GM23338 (cell line): Measurements from ENCODE around the gene DDX25. TPM values are rescaled to one million over a fixed set of nuclear protein-coding genes. Genes with fewer than 3 reads are reported as not detected.

Experiments
- ATAC-seq: fragments of 200-7000 bp; cut with Tn5 transposase; 3 replicates; pipeline ENCODE4 v1.9.1; 2020
- DNase-seq: peaks from one replicate; pipeline ENCODE4 v3.0.0-alpha.2; 2015; ENCODE audit warnings: low spot score
- H2AFZ ChIP-seq: fragments of 200-600 bp; sonication (generic); 2 replicates; pipeline ENCODE4 v1.8.0; 2016; ENCODE audit warnings: antibody characterized with exemption, mild to moderate bottlenecking, moderate library complexity
- H3F3A ChIP-seq: fragments of 200-600 bp; sonication (generic); replicated peaks from 2 replicates; pipeline ENCODE4 v1.8.0; 2017; ENCODE audit warnings: antibody characterized with exemption, mixed run types, low read depth
- H3K27ac ChIP-seq: fragments of 200-600 bp; sonication (generic); 2 replicates; pipeline ENCODE4 v1.6.1; 2016; ENCODE audit warnings: low read depth
- H3K27me3 ChIP-seq: fragments of 200-600 bp; sonication (generic); 2 replicates; pipeline ENCODE4 v1.8.0; 2016; ENCODE audit warnings: mild to moderate bottlenecking, mixed run types, moderate library complexity; ENCODE audit not compliant: insufficient read depth
- H3K36me3 ChIP-seq: fragments of 200-600 bp; sonication (generic); 2 replicates; pipeline ENCODE4 v1.8.0; 2016; ENCODE audit warnings: mild to moderate bottlenecking; ENCODE audit not compliant: insufficient read depth
- H3K4me1 ChIP-seq: fragments of 200-600 bp; sonication (generic); 2 replicates; pipeline ENCODE4 v1.8.0; 2016; ENCODE audit warnings: mild to moderate bottlenecking, moderate library complexity; ENCODE audit not compliant: insufficient read depth
- H3K4me2 ChIP-seq: fragments of 200-600 bp; sonication (generic); 2 replicates; pipeline ENCODE4 v1.7.1; 2017; ENCODE audit warnings: mixed run types
- H3K4me3 ChIP-seq: fragments of 200-600 bp; sonication (generic); 2 replicates; pipeline ENCODE4 v1.6.1; 2016; ENCODE audit warnings: mixed run types
- H3K79me2 ChIP-seq: fragments of 200-600 bp; sonication (generic); replicated peaks from 2 replicates; pipeline ENCODE4 v1.8.0; 2017; ENCODE audit warnings: mild to moderate bottlenecking; ENCODE audit not compliant: insufficient read depth
- H3K9me2 ChIP-seq: fragments of 200-600 bp; sonication (generic); 2 replicates; pipeline ENCODE4 v1.8.0; 2017; ENCODE audit not compliant: insufficient read depth
- H4K20me1 ChIP-seq: fragments of 200-600 bp; sonication (generic); replicated peaks from 2 replicates; pipeline ENCODE4 v1.8.0; 2017; ENCODE audit warnings: mild to moderate bottlenecking; ENCODE audit not compliant: insufficient read depth
- H3K27ac Mint-ChIP-seq: 2 replicates; pipeline ENCODE4 v1.8.0; 2020; ENCODE audit warnings: inconsistent platforms, mild to moderate bottlenecking, moderate library complexity, mixed read lengths
- H3K27me3 Mint-ChIP-seq: 3 replicates; pipeline ENCODE4 v1.8.0; 2022; ENCODE audit warnings: low read depth, mild to moderate bottlenecking, moderate library complexity, mixed read lengths, inconsistent platforms; ENCODE audit not compliant: insufficient read depth, poor library complexity
- H3K36me3 Mint-ChIP-seq: 3 replicates; pipeline ENCODE4 v1.8.0; 2021; ENCODE audit warnings: low read depth, mild to moderate bottlenecking, inconsistent platforms, moderate library complexity, mixed read lengths
- H3K4me1 Mint-ChIP-seq: 3 replicates; pipeline ENCODE4 v1.8.0; 2020; ENCODE audit warnings: mild to moderate bottlenecking, inconsistent platforms, mixed read lengths
- H3K4me3 Mint-ChIP-seq: 3 replicates; pipeline ENCODE4 v1.8.0; 2021; ENCODE audit warnings: moderate library complexity, mild to moderate bottlenecking, inconsistent platforms, mixed read lengths
- H3K9me3 Mint-ChIP-seq: 3 replicates; pipeline ENCODE4 v1.8.0; 2020; ENCODE audit warnings: moderate library complexity, mild to moderate bottlenecking, inconsistent platforms, mixed read lengths
- CREB1 ChIP-seq: fragments of 250-450 bp; sonication (Bioruptor Pico); IDR thresholded peaks from 2 replicates; pipeline ENCODE4 v1.5.0; 2020; ENCODE audit warnings: low read depth, mild to moderate bottlenecking, moderate library complexity
- CTCF ChIP-seq, 2 experiments: fragments of 200-600 bp in 1 of 2; sonication (generic) in 1 of 2; conservative IDR thresholded peaks; 2 replicates each; pipeline versions ENCODE4 v1.5.1 to v1.6.1; 2016 to 2017; ENCODE audit warnings: antibody characterized with exemption in 2 of 2, low read depth in 2 of 2, mild to moderate bottlenecking in 2 of 2, moderate library complexity in 1 of 2
- ETS1 ChIP-seq: IDR thresholded peaks from 2 replicates; pipeline ENCODE4 v1.6.1; 2016; ENCODE audit warnings: antibody characterized with exemption
- EZH2 ChIP-seq: fragments of 200-600 bp; sonication (generic); IDR thresholded peaks from one replicate; pipeline ENCODE4 v1.8.0; 2017; ENCODE audit warnings: antibody characterized with exemption, mild to moderate bottlenecking, low read depth; ENCODE audit not compliant: unreplicated experiment
- EZH2phosphoT487 ChIP-seq: fragments of 200-600 bp; sonication (generic); IDR thresholded peaks from one replicate; pipeline ENCODE4 v1.8.1; 2018; ENCODE audit warnings: antibody characterized with exemption; ENCODE audit not compliant: unreplicated experiment
- JUNB ChIP-seq: IDR thresholded peaks from one replicate; pipeline ENCODE4 v1.6.1; 2016; ENCODE audit warnings: antibody characterized with exemption; ENCODE audit not compliant: unreplicated experiment
- NANOG ChIP-seq: IDR thresholded peaks from 2 replicates; pipeline ENCODE4 v1.6.1; 2016; ENCODE audit warnings: antibody characterized with exemption, borderline replicate concordance
- POLR2AphosphoS5 ChIP-seq: IDR thresholded peaks from 2 replicates; pipeline ENCODE4 v1.6.1; 2016; ENCODE audit warnings: antibody characterized with exemption, low read depth
- REST ChIP-seq: IDR thresholded peaks from one replicate; pipeline ENCODE4 v1.6.1; 2018; ENCODE audit warnings: antibody characterized with exemption; ENCODE audit not compliant: unreplicated experiment
- STAT1 ChIP-seq: IDR thresholded peaks from one replicate; pipeline ENCODE4 v1.6.1; 2016; ENCODE audit warnings: antibody characterized with exemption; ENCODE audit not compliant: unreplicated experiment
- ZNF114 ChIP-seq: fragments of 250-450 bp; sonication (Bioruptor Pico); IDR thresholded peaks from 2 replicates; pipeline ENCODE4 v1.5.0; 2020; ENCODE audit warnings: mild to moderate bottlenecking, moderate library complexity
- ZNF331 ChIP-seq: fragments of 250-450 bp; sonication (Bioruptor Pico); IDR thresholded peaks from 2 replicates; pipeline ENCODE4 v1.5.0; 2020; ENCODE audit warnings: low read depth, mild to moderate bottlenecking, moderate library complexity
- ZNF462 ChIP-seq: fragments of 250-450 bp; sonication (Bioruptor Pico); IDR thresholded peaks from 2 replicates; pipeline ENCODE4 v1.5.0; 2020; ENCODE audit warnings: mild to moderate bottlenecking, moderate library complexity
- polyA plus RNA-seq: library from polyadenylated mRNA; unstranded; fragments of >200 nt; fragmentation: Nextera tagmentation; extraction: Ambion mirVana; gene quantifications from 2 replicates; pipeline ENCODE4 v1.2.1, GENCODE V29; 2016
- total RNA-seq: library from RNA; depleted of rRNA; stranded (reverse); fragments of >200 nt; shearing (Covaris generic); gene quantifications from 2 replicates; pipeline ENCODE4 v1.2.3, GENCODE V29; 2014

The DDX25 gene
- total and polyA plus RNA-seq, 2 experiments from 2014 or later: 20.6 to 23.6 TPM

GRCh38 chr11:125960771-125961170 is 56.5 kb downstream of the DDX25 start:
- Histone ChIP-seq H3K4me2 (no peak overlapping the region), H3K27me3 (no peaks in the 10 kb centered on the region), H3K9me2 (no peaks in the 10 kb centered on the region), H3K79me2 (no peaks in the 10 kb centered on the region), H3K4me3 (no peak overlapping the region), H4K20me1 (no peaks in the 10 kb centered on the region), H2AFZ (no peak overlapping the region), H3F3A (no peaks in the 10 kb centered on the region), H3K36me3 (peaks cover 11% of the 10 kb centered on the region; the same call in 1 of the 2 replicates), H3K27ac (peak overlapping the region; percentile 63; the same call in 1 of the 2 replicates), H3K4me1 (peaks cover 8% of the 10 kb centered on the region; the same call in 1 of the 2 replicates)
- Mint-ChIP-seq H3K36me3 (peaks cover 27% of the 10 kb centered on the region), H3K27me3 (peaks cover 2% of the 10 kb centered on the region), H3K4me3 (no peak overlapping the region), H3K4me1 (peaks cover 13% of the 10 kb centered on the region; the same call in 2 of the 3 replicates), H3K9me3 (no peaks in the 10 kb centered on the region; the same call in 2 of the 3 replicates), H3K27ac (peak overlapping the region; percentile 88)
- ATAC-seq: peak; percentile 73
- TF ChIP-seq STAT1 (no peak), REST (no peak), ZNF331 (CRISPR knock-in tag) (no peak), ZNF114 (CRISPR knock-in tag) (no peak), ZNF462 (CRISPR knock-in tag) (no peak), EZH2 (no peak), NANOG (no peak), JUNB (no peak), EZH2phosphoT487 (no peak), CTCF (conservative IDR thresholded peaks at IDR 0.05; ENCODE audit: low read depth in 2 of 2) (no peak), POLR2AphosphoS5 (no peak), CREB1 (CRISPR knock-in tag) (no peak), ETS1 (no peak)
- peak; percentile 35 for DNase-seq
